ENCODE data around the gene PARS2.
A peak's percentile ranks its signal among the peaks of the same experiment; 100 is the strongest.

PARS2 gene

DNA sequence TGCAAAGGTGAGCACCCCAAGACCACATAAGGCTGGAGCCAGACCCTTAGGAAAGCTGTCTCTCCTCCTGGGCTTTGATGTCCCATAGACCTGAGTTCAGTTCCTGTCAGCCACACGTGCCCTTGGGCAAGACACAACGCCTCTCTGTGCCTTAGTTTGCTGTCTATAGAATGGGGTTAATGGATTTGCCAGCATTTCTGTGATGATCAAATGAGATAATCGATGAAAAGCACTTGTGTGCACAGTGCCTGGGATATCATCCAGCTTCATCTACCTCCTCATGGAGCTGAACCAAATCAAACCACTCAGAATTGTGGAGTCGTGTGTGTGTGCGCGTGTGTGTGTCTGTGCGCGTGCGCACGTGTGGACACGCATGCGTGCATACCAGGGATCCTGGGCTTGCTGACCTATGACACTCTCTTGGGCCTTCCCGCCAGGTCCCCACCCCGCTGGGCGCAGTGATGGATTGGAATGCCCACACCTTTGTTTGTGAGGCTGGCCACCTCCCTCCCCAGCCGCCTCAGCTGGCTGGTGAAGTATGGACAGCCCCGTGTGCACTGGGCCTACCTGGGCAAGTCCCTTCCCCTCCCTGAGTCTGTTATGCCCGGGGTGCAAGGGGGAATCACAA lies 31.6 kb upstream of the PARS2 start:
- DNase-seq (ENCODE audit: low read depth in 1 of 2, low spot score in 1 of 2) = no peak
- no peak for TF ChIP-seq JUND (IDR thresholded peaks at IDR 0.05; ENCODE audit: low read depth)
- in situ Hi-C loops (cut with HindIII; ENCODE audit: low pct_unique_long_range_greater_than_20kb, low sequenced_read_pairs) = no loop called here

DNA sequence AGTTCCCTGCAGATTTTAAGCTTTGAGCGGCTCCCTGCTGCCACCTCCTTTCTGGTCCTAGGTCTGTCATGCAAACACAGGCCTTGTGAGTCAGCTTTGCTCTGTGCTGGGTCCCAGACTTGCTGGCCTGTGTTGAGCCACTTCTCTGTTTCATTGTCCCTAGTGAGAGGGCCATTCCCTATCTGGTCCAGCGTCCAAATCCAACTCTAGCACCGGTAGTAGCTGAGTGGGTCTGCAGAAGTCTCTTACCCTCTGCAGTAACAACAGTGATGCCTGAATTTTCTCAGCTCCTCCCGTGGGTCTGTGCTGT lies 31.0 kb upstream of the PARS2 start:
- TF ChIP-seq JUND (IDR thresholded peaks at IDR 0.05; ENCODE audit: low read depth) = no peak
- in situ Hi-C loops (cut with HindIII; ENCODE audit: low pct_unique_long_range_greater_than_20kb, low sequenced_read_pairs) = no loop called here
- DNase-seq (ENCODE audit: low read depth in 1 of 2, low spot score in 1 of 2) = peak; percentile 31 to 57

DNA sequence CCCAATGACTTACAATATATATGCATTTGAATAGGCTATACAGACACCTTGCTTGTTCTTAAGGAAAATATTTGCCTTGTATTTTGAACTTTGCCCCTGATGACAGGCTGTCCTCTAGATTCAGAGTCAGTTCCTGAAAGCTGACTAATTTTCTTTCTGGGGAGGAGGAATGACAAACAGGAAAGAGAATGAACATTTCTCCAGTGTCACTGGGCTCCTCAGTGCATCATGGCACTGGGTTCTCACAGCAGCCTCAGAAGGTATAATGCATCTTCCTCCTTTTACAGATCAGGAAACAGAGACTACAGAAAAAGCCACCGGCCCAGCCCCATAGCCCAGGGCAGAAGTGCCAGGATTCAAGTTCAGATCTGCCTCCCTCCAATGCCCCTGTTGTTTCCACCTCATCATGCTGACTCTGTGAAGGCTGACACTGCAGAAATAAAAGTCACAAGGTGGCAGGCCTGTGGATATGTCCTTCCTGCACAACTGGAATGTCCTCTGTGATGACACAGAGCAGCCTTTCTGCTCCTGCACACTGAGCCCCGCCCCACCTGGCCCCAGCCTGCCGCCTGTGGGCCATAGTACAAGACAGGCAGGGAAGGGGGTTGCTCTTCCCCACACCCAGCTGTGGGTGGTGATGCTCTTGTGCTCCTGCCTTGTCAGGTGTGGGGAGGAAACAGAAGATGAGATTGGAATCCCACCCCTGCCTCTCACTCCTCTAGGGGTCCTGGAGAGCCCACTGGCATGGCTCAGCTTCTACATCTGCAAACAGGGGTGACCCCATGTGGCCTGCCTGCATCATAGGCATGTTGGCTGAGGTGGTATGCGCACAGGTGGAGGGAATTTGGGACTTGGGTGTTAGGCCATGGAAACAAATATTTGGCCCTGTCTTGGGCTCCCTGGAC lies 30.4 kb upstream of the PARS2 start:
- in situ Hi-C loops (cut with HindIII; ENCODE audit: low pct_unique_long_range_greater_than_20kb, low sequenced_read_pairs) = no loop called here
- peak; percentile 41 to 59 for DNase-seq (ENCODE audit: low read depth in 1 of 2, low spot score in 1 of 2)
- TF ChIP-seq JUND (IDR thresholded peaks at IDR 0.05; ENCODE audit: low read depth) = no peak

DNA sequence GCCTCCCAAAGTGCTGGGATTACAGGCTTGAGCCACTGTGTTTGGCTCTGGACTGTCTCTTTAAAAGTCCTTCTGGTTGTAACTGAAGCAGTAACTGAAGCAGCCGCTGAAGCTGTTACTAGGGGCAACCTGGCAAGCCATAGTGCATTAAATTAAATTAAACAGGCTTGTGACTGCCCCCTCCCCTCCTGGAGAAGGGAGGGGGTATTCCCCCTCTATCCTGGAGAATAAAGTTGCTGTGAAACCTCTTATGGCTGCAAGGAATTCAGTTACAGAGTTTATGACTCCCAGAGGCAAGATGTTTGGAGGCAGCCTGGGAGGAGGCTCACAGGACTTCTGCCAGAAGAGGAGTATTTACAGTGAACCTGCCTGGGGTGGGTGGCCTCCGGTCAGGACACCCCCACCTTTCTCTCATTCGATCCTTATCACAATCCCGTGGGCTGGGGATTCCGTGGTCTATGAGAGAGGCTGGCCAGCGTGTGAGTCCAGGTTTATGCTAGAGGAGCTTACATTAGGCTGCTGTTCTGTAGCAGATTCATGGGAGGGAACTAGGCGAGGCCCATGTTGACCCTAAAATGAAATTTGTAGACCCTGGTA lies 28.5 kb upstream of the PARS2 start:
- DNase-seq (ENCODE audit: low read depth in 1 of 2, low spot score in 1 of 2) = no peak
- no peak for TF ChIP-seq JUND (IDR thresholded peaks at IDR 0.05; ENCODE audit: low read depth)
- in situ Hi-C loops (cut with HindIII; ENCODE audit: low pct_unique_long_range_greater_than_20kb, low sequenced_read_pairs) = no loop called here

DNA sequence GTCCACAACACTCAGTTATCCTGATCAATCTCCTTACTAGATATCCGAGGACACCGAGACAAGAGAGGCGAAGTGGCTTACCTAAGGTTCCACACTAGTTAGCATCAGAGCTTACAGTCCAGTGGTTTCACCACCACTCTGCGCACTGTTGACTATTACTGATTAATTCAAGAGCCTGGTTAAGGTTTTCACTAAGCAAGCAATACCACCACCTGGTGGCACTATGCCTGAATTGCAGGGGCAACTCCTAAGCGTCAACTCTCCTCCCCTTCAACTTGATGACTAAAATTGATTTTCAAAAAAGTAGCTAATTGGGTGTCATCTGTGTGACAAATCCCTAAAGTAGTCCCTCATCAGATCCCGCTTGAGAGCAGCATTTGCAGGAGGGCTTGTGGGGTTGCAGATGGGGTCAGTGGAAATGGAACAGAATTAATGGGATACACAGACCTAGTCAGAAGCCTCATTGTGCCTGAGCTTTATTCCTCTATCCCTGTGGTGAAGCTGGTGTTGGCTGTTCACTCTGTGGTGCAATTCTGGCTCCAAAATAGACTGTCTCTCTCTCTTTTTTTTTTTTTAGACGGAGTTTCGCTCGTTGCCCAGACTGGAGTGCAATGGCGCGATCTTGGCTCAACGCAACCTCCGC lies 27.7 kb upstream of the PARS2 start:
- TF ChIP-seq JUND (IDR thresholded peaks at IDR 0.05; ENCODE audit: low read depth) = no peak
- in situ Hi-C loops (cut with HindIII; ENCODE audit: low pct_unique_long_range_greater_than_20kb, low sequenced_read_pairs) = no loop called here
- no peak for DNase-seq (ENCODE audit: low read depth in 1 of 2, low spot score in 1 of 2)

DNA sequence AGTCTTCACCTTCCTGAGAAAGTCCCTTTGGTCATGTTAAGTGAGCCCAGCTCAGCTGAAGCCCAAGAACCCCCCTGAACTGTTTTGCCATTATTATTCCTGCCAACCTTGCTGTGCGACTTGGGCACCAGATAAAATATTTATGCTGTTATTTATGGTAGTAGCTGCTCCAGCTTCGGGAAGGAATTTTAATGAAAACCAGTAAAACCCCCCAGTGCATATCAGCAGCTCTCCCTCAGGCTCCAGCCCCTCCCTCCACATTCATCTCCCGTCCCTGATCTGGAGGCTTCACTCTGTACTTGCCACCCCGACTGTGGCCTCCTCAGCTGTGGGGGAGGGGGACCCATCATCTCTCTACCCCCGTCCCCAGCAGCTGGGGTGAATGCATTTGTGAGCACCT lies 24.1 kb upstream of the PARS2 start:
- no peak for TF ChIP-seq JUND (IDR thresholded peaks at IDR 0.05; ENCODE audit: low read depth)
- in situ Hi-C loops (cut with HindIII; ENCODE audit: low pct_unique_long_range_greater_than_20kb, low sequenced_read_pairs) = no loop called here
- no peak for DNase-seq (ENCODE audit: low read depth in 1 of 2, low spot score in 1 of 2)

DNA sequence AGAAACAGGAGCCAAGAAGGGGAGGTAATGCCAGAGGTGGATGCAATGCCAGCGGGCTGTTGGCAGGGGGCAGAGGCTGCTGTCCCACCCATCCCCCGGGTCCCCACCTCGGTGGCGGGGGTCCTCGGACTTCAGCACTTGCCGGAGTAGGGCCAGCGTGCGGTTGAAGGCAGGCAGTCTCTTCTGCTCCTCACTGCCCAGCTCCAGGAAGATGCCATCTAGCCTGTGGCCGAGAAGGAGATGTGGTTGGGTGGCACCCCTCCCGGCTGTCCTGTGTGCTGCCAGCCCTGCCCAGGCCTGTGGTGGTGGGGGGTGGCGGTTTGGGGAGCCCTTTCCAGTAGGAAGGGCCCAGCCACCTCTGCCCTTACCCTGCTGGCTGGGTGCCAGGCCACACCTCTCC lies 23.3 kb upstream of the PARS2 start:
- in situ Hi-C loops (cut with HindIII; ENCODE audit: low pct_unique_long_range_greater_than_20kb, low sequenced_read_pairs) = no loop called here
- TF ChIP-seq JUND (IDR thresholded peaks at IDR 0.05; ENCODE audit: low read depth) = no peak
- DNase-seq (ENCODE audit: low read depth in 1 of 2, low spot score in 1 of 2) = no peak

DNA sequence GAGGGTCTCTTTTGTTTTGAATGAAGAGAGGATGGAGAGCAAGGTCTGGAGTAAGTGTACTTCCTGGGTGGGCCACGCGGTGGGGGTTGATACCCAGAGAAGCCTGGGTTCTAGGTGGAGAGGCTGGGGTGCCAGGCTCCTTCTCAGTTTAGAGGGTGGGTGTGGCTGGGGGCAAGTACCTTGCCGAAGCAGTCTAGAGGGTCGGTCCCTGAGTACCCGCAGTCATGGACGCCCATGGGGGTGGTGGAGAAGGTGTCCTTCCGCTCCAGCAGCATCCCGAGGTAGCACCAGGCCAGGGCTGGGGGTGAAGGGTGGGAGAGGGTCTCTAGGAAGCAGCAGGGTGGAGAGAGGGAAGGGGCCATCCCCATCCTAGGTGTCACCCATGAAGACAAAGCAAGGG lies 22.5 kb upstream of the PARS2 start:
- TF ChIP-seq JUND (IDR thresholded peaks at IDR 0.05; ENCODE audit: low read depth) = no peak
- DNase-seq (ENCODE audit: low read depth in 1 of 2, low spot score in 1 of 2) = no peak
- in situ Hi-C loops (cut with HindIII; ENCODE audit: low pct_unique_long_range_greater_than_20kb, low sequenced_read_pairs) = no loop called here

DNA sequence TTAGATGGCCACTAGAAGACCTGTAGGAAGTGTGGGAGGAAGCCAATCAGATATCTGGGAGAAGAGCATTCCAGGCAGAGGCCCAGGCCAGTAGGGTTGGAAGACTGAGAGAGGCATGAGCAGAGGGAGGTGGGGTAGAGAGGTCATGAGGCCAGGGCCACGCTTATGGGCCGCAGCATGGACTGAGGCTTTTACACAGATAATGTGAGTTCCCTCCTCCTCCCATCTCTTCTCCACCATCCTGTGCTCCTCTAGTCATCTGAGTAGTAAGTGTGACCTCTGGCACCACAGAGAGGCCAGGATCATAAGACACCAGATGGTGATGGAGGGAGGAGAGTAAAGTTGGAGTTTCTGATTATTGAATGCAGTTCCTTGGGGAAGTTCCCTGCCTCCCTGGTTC lies 19.7 kb upstream of the PARS2 start:
- DNase-seq (ENCODE audit: low read depth in 1 of 2, low spot score in 1 of 2) = no peak
- in situ Hi-C loops (cut with HindIII; ENCODE audit: low pct_unique_long_range_greater_than_20kb, low sequenced_read_pairs) = no loop called here
- TF ChIP-seq JUND (IDR thresholded peaks at IDR 0.05; ENCODE audit: low read depth) = no peak

DNA sequence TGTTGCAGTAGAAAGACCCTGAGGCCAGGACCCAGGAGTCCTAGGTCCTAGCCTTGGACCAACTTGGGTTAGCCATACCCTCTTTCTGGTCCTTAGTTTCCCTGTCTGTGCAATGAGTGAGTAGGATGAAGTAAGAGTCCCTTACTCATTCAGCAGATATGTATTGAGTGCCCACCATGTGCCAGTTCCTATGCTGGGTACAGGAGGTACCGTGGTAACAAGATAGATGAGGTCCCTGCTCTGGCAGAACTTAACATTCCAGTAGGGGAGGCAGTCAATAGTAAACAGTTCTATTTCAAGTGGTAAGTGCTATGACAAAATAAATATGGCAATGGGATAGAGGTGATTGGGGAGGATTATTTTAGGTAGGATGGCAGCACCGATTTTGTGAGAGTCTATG lies 18.3 kb upstream of the PARS2 start:
- no peak for DNase-seq (ENCODE audit: low read depth in 1 of 2, low spot score in 1 of 2)
- in situ Hi-C loops (cut with HindIII; ENCODE audit: low pct_unique_long_range_greater_than_20kb, low sequenced_read_pairs) = no loop called here
- no peak for TF ChIP-seq JUND (IDR thresholded peaks at IDR 0.05; ENCODE audit: low read depth)

DNA sequence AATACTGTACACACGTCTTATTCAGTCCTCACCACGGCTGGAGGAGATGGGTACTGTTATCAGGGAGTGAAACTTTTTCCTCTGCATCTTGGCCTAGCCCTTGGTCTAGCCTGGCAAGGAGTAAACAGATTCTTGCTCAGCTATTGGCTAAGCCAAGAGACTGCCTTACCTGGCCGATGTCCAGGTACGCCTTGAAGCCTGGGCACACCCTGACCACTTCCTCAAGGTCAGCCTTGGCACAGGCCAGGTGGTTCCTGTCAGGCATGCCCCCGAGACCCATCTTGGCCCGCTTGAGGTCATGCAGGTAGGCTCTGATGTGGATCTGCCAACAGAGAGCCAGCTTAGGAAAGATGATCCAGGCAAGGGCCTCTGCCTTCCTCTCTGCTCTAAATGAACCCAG lies 17.8 kb upstream of the PARS2 start:
- no peak for DNase-seq (ENCODE audit: low read depth in 1 of 2, low spot score in 1 of 2)
- in situ Hi-C loops (cut with HindIII; ENCODE audit: low pct_unique_long_range_greater_than_20kb, low sequenced_read_pairs) = no loop called here
- TF ChIP-seq JUND (IDR thresholded peaks at IDR 0.05; ENCODE audit: low read depth) = no peak

DNA sequence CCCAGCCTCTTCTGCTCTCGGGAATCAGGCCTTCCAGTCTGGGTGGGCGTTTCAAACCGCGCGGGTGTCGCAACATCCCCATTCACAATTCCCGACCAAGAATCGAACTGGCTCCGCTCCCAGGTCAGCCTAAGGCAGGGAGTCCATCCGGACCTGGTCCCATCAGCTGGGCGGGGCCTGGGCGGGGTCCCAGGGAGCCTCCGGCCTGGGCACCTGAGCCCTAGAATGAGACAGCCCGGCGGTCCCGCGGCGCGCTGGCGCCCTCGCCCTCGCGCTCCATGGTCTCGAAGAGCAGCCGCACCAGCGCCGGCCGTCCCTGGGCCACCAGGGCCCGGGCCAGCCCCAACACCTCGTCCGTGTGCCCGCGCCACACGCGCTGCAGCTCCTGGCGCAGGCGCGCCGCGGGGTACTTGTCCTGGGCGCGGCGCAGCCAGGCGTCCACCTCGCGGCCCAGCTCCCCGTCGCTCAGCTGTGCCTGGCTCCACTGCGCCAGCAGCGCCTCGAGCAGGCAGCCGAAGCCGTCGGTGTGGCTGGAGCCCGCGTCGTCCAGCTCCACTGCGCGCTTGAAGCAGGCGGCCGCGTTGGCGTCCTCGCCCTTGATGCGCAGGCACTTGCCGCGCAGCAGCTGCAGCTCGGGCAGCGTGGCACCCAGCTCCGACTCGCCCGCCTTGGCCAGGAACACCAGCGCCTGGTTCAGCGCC lies 16.9 kb upstream of the PARS2 start:
- DNase-seq (ENCODE audit: low read depth in 1 of 2, low spot score in 1 of 2) = no peak
- in situ Hi-C loops (cut with HindIII; ENCODE audit: low pct_unique_long_range_greater_than_20kb, low sequenced_read_pairs) = no loop called here
- TF ChIP-seq JUND (IDR thresholded peaks at IDR 0.05; ENCODE audit: low read depth) = no peak

Measured in T47D (cell line).